IMR-90 (cell line): Measurements from ENCODE around the gene CEACAM7. TPM values are rescaled to one million over a fixed set of nuclear protein-coding genes. Genes with fewer than 3 reads are reported as not detected.

Experiments used
- ATAC-seq: fragments of 200-7000 bp; cut with Tn5 transposase; 2 replicates; pipeline ENCODE4 v1.9.1; 2020; ENCODE audit warnings: low read depth, mild to moderate bottlenecking, moderate library complexity
- BruUV-seq: library from RNA; stranded (reverse); fragments of 400-500 nt; replicated peaks from 2 replicates; lab custom pipeline; 2021; lab: Mats Ljungman, UMichigan
- CTCF ChIA-PET: fragments of 300-600 bp; formaldehyde crosslinking; extraction: SDS; loops from one replicate; lab custom pipeline; 2021; ENCODE audit warnings: antibody characterized with exemption; lab: Yijun Ruan, JAX
- POLR2A ChIA-PET: fragments of 300-600 bp; sonication (Branson Sonifier 250); formaldehyde crosslinking; loops from one replicate; lab custom pipeline; 2022; ENCODE audit warnings: antibody characterized with exemption; ENCODE audit not compliant: unreplicated experiment; lab: Charles Lee
- DNase-seq: peaks from one replicate; pipeline ENCODE4 v3.0.0; 2013
- H2AFZ ChIP-seq: replicated peaks from 2 replicates; pipeline ENCODE3; 2013; ENCODE audit warnings: low read length, mild to moderate bottlenecking; ENCODE audit not compliant: poor library complexity
- H2AK5ac ChIP-seq: 2 replicates; pipeline ENCODE4 v1.6.1; 2013; ENCODE audit warnings: low read depth, low read length, inconsistent platforms
- H2AK9ac ChIP-seq: replicated peaks from 2 replicates; pipeline ENCODE3; 2013; ENCODE audit warnings: mild to moderate bottlenecking, low read depth, low read length, moderate library complexity; ENCODE audit not compliant: poor library complexity
- H2BK120ac ChIP-seq: 2 replicates; pipeline ENCODE4 v1.6.1; 2013; ENCODE audit warnings: low read depth, low read length, inconsistent platforms
- H2BK15ac ChIP-seq: 3 replicates; pipeline ENCODE4 v1.6.1; 2013; ENCODE audit warnings: low read depth, low read length, inconsistent platforms
- H2BK20ac ChIP-seq: 2 replicates; pipeline ENCODE4 v1.6.1; 2013; ENCODE audit warnings: low read depth, mild to moderate bottlenecking, inconsistent platforms, low read length, moderate library complexity
- H2BK5ac ChIP-seq: 2 replicates; pipeline ENCODE4 v1.6.1; 2013; ENCODE audit warnings: mild to moderate bottlenecking, low read depth, low read length, inconsistent platforms; ENCODE audit not compliant: poor library complexity, severe bottlenecking
- H3K14ac ChIP-seq: replicated peaks from 2 replicates; pipeline ENCODE4 v1.6.1; 2013; ENCODE audit warnings: low read depth, low read length, inconsistent platforms
- H3K18ac ChIP-seq: 2 replicates; pipeline ENCODE4 v1.6.1; 2013; ENCODE audit warnings: low read depth, low read length, control low read depth
- H3K23ac ChIP-seq: 2 replicates; pipeline ENCODE4 v1.6.1; 2013; ENCODE audit warnings: low read depth, low read length, inconsistent platforms
- H3K27ac ChIP-seq: 2 replicates; pipeline ENCODE4 v1.5.1; 2013; ENCODE audit warnings: mild to moderate bottlenecking, control low read depth, low read length; ENCODE audit not compliant: insufficient read depth
- H3K27me3 ChIP-seq: 2 replicates; pipeline ENCODE4 v1.6.1; 2013; ENCODE audit warnings: low read length; ENCODE audit not compliant: control insufficient read depth, insufficient read depth
- H3K36me3 ChIP-seq: 2 replicates; pipeline ENCODE4 v1.6.1; 2013; ENCODE audit warnings: low read length, mixed read lengths; ENCODE audit not compliant: control insufficient read depth, insufficient read depth
- H3K4ac ChIP-seq: 2 replicates; pipeline ENCODE4 v1.6.1; 2013; ENCODE audit warnings: low read depth, low read length, inconsistent platforms
- H3K4me1 ChIP-seq: 2 replicates; pipeline ENCODE4 v1.6.1; 2013; ENCODE audit warnings: low read length, mixed read lengths; ENCODE audit not compliant: control insufficient read depth, insufficient read depth
- H3K4me2 ChIP-seq: 2 replicates; pipeline ENCODE4 v1.6.1; 2013; ENCODE audit warnings: low read depth, mild to moderate bottlenecking, control low read depth, low read length, moderate library complexity
- H3K4me3 ChIP-seq: 2 replicates; pipeline ENCODE4 v1.5.1; 2013; ENCODE audit warnings: low read depth, mild to moderate bottlenecking, control low read depth, low read length, moderate library complexity; ENCODE audit not compliant: insufficient read depth
- H3K56ac ChIP-seq: 2 replicates; pipeline ENCODE4 v1.6.1; 2013; ENCODE audit warnings: low read length, inconsistent platforms; ENCODE audit not compliant: insufficient read depth; ENCODE audit errors: extremely low read depth
- H3K79me1 ChIP-seq, 2 experiments: 2 replicates each; pipeline ENCODE4 v1.6.1; 2013; ENCODE audit warnings: low read length in 2 of 2, inconsistent platforms in 1 of 2, low read depth in 1 of 2
- H3K9ac ChIP-seq: 2 replicates; pipeline ENCODE4 v1.6.1; 2013; ENCODE audit warnings: low read depth, low read length, control low read depth
- H3K9me1 ChIP-seq: 2 replicates; pipeline ENCODE4 v1.6.1; 2013; ENCODE audit warnings: low read length, inconsistent platforms; ENCODE audit not compliant: insufficient read depth
- H3K9me3 ChIP-seq: 2 replicates; pipeline ENCODE4 v1.6.1; 2013; ENCODE audit warnings: low read length; ENCODE audit not compliant: control insufficient read depth, insufficient read depth
- H4K20me1 ChIP-seq: 2 replicates; pipeline ENCODE4 v1.6.1; 2013; ENCODE audit warnings: low read length, inconsistent platforms; ENCODE audit not compliant: insufficient read depth
- H4K5ac ChIP-seq: 2 replicates; pipeline ENCODE4 v1.6.1; 2013; ENCODE audit warnings: mild to moderate bottlenecking, low read depth, low read length, control low read depth
- H4K8ac ChIP-seq, 2 experiments: 2 replicates each; pipeline ENCODE4 v1.6.1; 2013; ENCODE audit warnings: low read depth in 2 of 2, low read length in 2 of 2, control low read depth in 1 of 2, inconsistent platforms in 1 of 2
- H4K91ac ChIP-seq: 2 replicates; pipeline ENCODE4 v1.6.1; 2013; ENCODE audit warnings: low read depth, low read length, inconsistent platforms; ENCODE audit not compliant: insufficient read depth
- ELK1 ChIP-seq: fragments of 150-350 bp; IDR thresholded peaks from 2 replicates; pipeline ENCODE4 v1.6.1; 2016; ENCODE audit warnings: low read depth, mild to moderate bottlenecking, low read length, moderate library complexity, borderline replicate concordance
- WGBS, 2 experiments: methylation state at CpG; one replicate each; pipeline versions ENCODE4 v1.1.5 to v1.1.7; 2013; ENCODE audit warnings: missing lambda C conversion rate in 2 of 2; ENCODE audit not compliant: insufficient read length in 1 of 2; ENCODE audit errors: extremely low coverage in 2 of 2; 5-methylcytosine and 5-hydroxymethylcytosine counted together
- dilution Hi-C: fragments of 300-500 bp; cut with HindIII; formaldehyde crosslinking; loops from one replicate; pipeline ENCODE4 v1.14.3; 2018; ENCODE audit warnings: low sequenced_read_pairs; ENCODE audit not compliant: unreplicated experiment
- in situ Hi-C: fragments of 300-500 bp; cut with MboI; formaldehyde crosslinking; loops from 3 replicates; pipeline ENCODE4 v1.14.3; 2019; ENCODE audit warnings: low sequenced_read_pairs, inconsistent platforms, mixed read lengths
- intact Hi-C: fragments of 100-400 bp; cut with micrococcal nuclease; formaldehyde crosslinking; loops from 2 replicates; pipeline ENCODE4 v1.10.0; 2022
- polyA plus RNA-seq, 3 experiments: library from polyadenylated mRNA; depleted of rRNA; stranded (reverse); fragments of >200 nt; gene quantifications; 2 replicates each; pipeline ENCODE4 v1.2.3, GENCODE V29; 2012; ENCODE audit warnings: low replicate concordance in 1 of 3
- total RNA-seq: library from RNA; depleted of rRNA; stranded (reverse); fragments of >200 nt; gene quantifications from 2 replicates; pipeline ENCODE4 v1.2.3, GENCODE V29; 2012

CEACAM7 gene
- total and polyA plus RNA-seq, 2 of the 4 experiments (the other 2 are of a cell fraction): not detected

GRCh38 chr19:41703602-41704293 is 15.7 kb upstream of the CEACAM7 start:
- Histone ChIP-seq H3K4me2 (no peak overlapping the region), H3K9ac (no peak overlapping the region), H3K18ac (no peak overlapping the region), H3K4ac (no peak overlapping the region), H3K27ac (no peak overlapping the region), H3K56ac (no peak overlapping the region), H3K9me3 (no peaks in the 10 kb centered on the region), H4K8ac (no peak overlapping the region), H3K27me3 (no peaks in the 10 kb centered on the region), H3K79me1 (no peaks in the 10 kb centered on the region), H2AFZ (no peak overlapping the region), H2BK20ac (no peak overlapping the region), H4K20me1 (no peaks in the 10 kb centered on the region), H2AK5ac (no peak overlapping the region), H2BK5ac (no peak overlapping the region), H3K14ac (no peak overlapping the region), H2BK15ac (no peak overlapping the region), H2BK120ac (no peak overlapping the region), H3K36me3 (no peaks in the 10 kb centered on the region), H3K4me3 (no peak overlapping the region), H2AK9ac (no peak overlapping the region), H4K5ac (no peak overlapping the region), H3K23ac (no peak overlapping the region), H4K91ac (no peak overlapping the region), H3K4me1 (no peaks in the 10 kb centered on the region), H3K9me1 (no peaks in the 10 kb centered on the region)
- no peak for DNase-seq
- in situ Hi-C loops (no loop called here), dilution Hi-C loops (no loop called here), intact Hi-C loops (no loop called here)
- no TSS peak for BruUV-seq
- ChIA-PET POLR2A (no interaction called here), CTCF (no interaction called here)
- TF ChIP-seq ELK1: no peak
- no peak for ATAC-seq
- 26% methylated on average over 3 of the region's 8 CpGs; no CpG with 5 or more reads in 1 of the 2 experiments for WGBS, 2 experiments
